Muscle of leg (tissue), 11 donors: ENCODE measurements around the gene ALLC. TPM values are rescaled to one million over a fixed set of nuclear protein-coding genes. Genes with fewer than 3 reads are reported as not detected.
"Not testable (repeated sequence)": the region's sequence is repeated elsewhere in the genome, so short reads cannot be mapped to it uniquely, and the experiment has no call there.

Experiments
- DNase-seq: peaks from one replicate; pipeline ENCODE4 v3.0.0; 2013
- H3K27ac ChIP-seq: one replicate; pipeline ENCODE4 v1.5.1; 2013; ENCODE audit warnings: mild to moderate bottlenecking, low read length, control low read depth
- H3K27me3 ChIP-seq: one replicate; pipeline ENCODE4 v1.6.1; 2013; ENCODE audit warnings: low read length; ENCODE audit not compliant: control insufficient read depth, insufficient read depth
- H3K36me3 ChIP-seq: one replicate; pipeline ENCODE4 v1.6.1; 2013; ENCODE audit warnings: low read length; ENCODE audit not compliant: control insufficient read depth, insufficient read depth
- H3K4me1 ChIP-seq: one replicate; pipeline ENCODE4 v1.6.1; 2013; ENCODE audit warnings: low read length; ENCODE audit not compliant: control insufficient read depth, insufficient read depth
- H3K4me3 ChIP-seq: one replicate; pipeline ENCODE4 v1.5.1; 2013; ENCODE audit warnings: low read length, control low read depth
- H3K9me3 ChIP-seq: replicated peaks from 2 replicates; pipeline ENCODE4 v1.6.1; 2013; ENCODE audit warnings: low read depth, low read length; ENCODE audit not compliant: control insufficient read depth
- WGBS: methylation state at CpG from one replicate; pipeline ENCODE4 v1.1.5; 2013; ENCODE audit warnings: missing lambda C conversion rate; ENCODE audit not compliant: insufficient coverage; 5-methylcytosine and 5-hydroxymethylcytosine counted together
- polyA plus RNA-seq, 8 donors: library from polyadenylated mRNA; unstranded; fragments of 120-200 nt; gene quantifications; one replicate each; pipeline versions ENCODE4 v1.2.1 to v1.2.3, GENCODE V29; 2013; ENCODE audit warnings: inconsistent platforms in 1 of 8, low replicate concordance in 1 of 8; ENCODE audit not compliant: insufficient read length in 8 of 8, insufficient read depth in 1 of 8
- total RNA-seq: library from RNA; stranded (reverse); fragments of 120-200 nt; gene quantifications from one replicate; pipeline ENCODE4 v1.2.4, GENCODE V29; 2013

Gene ALLC
- total and polyA plus RNA-seq, 9 donors = 0.09 TPM; not detected in 8

DNA sequence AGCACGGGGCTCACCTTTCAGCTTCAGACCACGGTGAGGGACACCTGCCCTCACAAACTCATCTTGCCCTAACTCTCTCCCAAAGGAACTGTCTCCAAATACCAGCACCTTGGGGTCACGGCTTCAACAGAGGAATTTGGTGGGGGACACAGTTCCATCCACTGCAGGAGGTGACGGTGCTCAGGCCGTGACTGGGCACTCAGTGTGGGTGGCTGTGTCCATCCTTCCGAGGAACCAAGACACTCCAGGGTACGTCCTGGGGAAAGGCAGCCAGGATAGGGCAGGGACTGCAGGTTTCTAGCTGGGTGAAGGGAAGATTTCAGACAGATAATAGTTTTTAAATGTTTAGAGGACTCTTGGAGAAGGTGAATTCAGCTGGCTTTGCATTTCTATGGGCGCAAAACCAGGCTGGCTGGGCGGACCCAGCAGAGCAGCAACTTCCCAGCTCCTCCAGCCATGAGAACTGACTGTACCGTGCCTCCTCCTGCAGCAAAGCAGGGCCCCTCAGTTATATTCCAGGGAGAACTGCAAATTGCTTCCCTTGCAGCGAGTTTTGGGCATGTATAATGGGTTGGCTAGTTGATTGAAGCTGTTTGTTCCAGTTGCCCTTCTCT is 23.9 kb upstream of the ALLC start:
- Histone ChIP-seq H3K4me3 (no peak overlapping the region), H3K36me3 (no peaks in the 10 kb centered on the region), H3K4me1 (peaks cover 6% of the 10 kb centered on the region), H3K27ac (no peak overlapping the region), H3K9me3 (no peaks in the 10 kb centered on the region), H3K27me3 (no peaks in the 10 kb centered on the region)
- 87% methylated on average over 3 of the region's 11 CpGs for WGBS
- no peak for DNase-seq

- Histone ChIP-seq H3K27me3 (no peaks in the 10 kb centered on the region), H3K27ac (no peak overlapping the region), H3K4me3 (no peak overlapping the region), H3K36me3 (no peaks in the 10 kb centered on the region), H3K4me1 (peaks cover 6% of the 10 kb centered on the region), H3K9me3 (no peaks in the 10 kb centered on the region)
- 64% methylated on average over 12 of the region's 12 CpGs for WGBS
- no peak for DNase-seq
Measured at GRCh38 chr2:3634596-3635121, 23.3 kb upstream of the ALLC start.

GRCh38 chr2:3635171-3635974 is 22.6 kb upstream of the ALLC start:
- WGBS = 63% methylated on average over 29 of the region's 29 CpGs
- Histone ChIP-seq H3K36me3 (no peaks in the 10 kb centered on the region), H3K9me3 (no peaks in the 10 kb centered on the region), H3K4me1 (peaks cover 6% of the 10 kb centered on the region), H3K4me3 (no peak overlapping the region), H3K27me3 (no peaks in the 10 kb centered on the region), H3K27ac (no peak overlapping the region)
- no peak for DNase-seq

GRCh38 chr2:3635975-3636327 is 22.0 kb upstream of the ALLC start:
- WGBS = 90% methylated on average over 12 of the region's 16 CpGs

DNA sequence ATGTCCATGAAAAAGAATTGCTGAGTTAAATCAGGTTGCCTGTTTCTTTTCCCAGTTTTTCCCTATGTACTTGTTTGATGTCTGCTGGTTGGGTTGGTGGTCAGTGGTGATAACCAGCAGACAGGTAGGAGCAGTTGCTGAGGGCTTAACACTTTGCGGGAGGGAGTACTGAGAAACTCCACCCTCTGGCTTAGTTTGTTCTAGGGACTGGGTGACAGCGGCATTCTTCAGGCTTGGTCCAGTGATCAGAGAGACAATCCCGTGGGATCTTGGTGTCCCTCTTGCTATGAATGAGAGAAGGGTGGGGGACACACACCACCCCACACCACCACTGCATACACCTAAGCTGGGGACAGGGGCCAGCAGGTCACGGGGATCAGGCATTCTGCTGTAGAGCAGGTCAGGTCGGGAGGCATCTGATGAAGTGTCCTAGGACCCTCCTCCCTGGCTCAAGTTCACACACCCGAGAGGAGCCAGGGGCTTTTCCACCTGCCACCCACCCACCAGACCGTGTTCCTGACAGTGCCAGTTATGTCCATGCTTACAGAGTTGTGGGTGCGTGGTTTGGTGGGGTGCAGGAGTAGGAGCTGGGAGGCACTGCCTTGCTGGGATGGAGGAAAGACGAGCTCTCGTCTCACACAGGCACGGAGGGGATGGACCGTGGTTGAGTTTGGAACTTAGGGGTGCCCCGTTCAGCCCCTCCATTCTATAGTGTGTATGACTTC is 21.3 kb upstream of the ALLC start:
- Histone ChIP-seq H3K27me3 (no peaks in the 10 kb centered on the region), H3K36me3 (no peaks in the 10 kb centered on the region), H3K4me3 (no peak overlapping the region), H3K27ac (no peak overlapping the region), H3K9me3 (no peaks in the 10 kb centered on the region), H3K4me1 (peaks cover 8% of the 10 kb centered on the region)
- WGBS = 89% methylated on average over 8 of the region's 13 CpGs
- DNase-seq = no peak

More at GRCh38 chr2:3635975-3636327, 22.0 kb upstream of the ALLC start:
- not testable (repeated sequence) for H3K4me3 ChIP-seq, H3K27me3 ChIP-seq, DNase-seq, H3K27ac ChIP-seq, H3K4me1 ChIP-seq, H3K9me3 ChIP-seq, H3K36me3 ChIP-seq

- no peak for DNase-seq
Measured at GRCh38 chr2:3637311-3637675, 20.7 kb upstream of the ALLC start.

GRCh38 chr2:3637692-3638455 is 20.1 kb upstream of the ALLC start:
- Histone ChIP-seq H3K36me3 (no peaks in the 10 kb centered on the region), H3K27me3 (no peaks in the 10 kb centered on the region), H3K27ac (no peak overlapping the region), H3K4me3 (no peak overlapping the region), H3K4me1 (peaks cover 13% of the 10 kb centered on the region), H3K9me3 (no peaks in the 10 kb centered on the region)
- no peak for DNase-seq
- WGBS = 90% methylated on average over 27 of the region's 30 CpGs

More at GRCh38 chr2:3637311-3637675, 20.7 kb upstream of the ALLC start:
- Histone ChIP-seq H3K27ac (no peak overlapping the region), H3K4me3 (no peak overlapping the region), H3K27me3 (no peaks in the 10 kb centered on the region), H3K9me3 (no peaks in the 10 kb centered on the region), H3K36me3 (no peaks in the 10 kb centered on the region), H3K4me1 (peaks cover 14% of the 10 kb centered on the region)
- WGBS = 78% methylated on average over 4 of the region's 11 CpGs

DNA sequence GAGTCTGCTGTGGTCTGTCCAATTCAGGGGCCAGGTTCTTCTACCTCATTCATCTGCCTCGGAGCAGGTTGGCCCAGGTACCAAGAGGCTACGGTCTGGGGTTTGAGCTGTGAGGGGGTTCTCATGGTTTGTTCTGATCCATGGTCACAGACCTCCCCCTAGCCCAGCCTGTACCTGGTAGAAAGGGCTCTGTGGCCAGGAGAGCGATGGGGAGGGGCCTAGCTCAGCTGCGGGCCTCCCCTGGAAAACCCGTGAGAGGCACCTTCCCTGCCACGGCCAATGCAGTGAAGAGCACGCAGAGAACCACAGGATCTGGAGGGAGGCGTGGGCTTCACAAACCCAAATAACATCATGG is 19.6 kb upstream of the ALLC start:
- Histone ChIP-seq H3K27me3 (no peaks in the 10 kb centered on the region), H3K9me3 (no peaks in the 10 kb centered on the region), H3K36me3 (no peaks in the 10 kb centered on the region), H3K4me1 (peaks cover 9% of the 10 kb centered on the region), H3K27ac (no peak overlapping the region), H3K4me3 (no peak overlapping the region)
- no peak for DNase-seq
- 89% methylated on average over 3 of the region's 8 CpGs for WGBS

DNA sequence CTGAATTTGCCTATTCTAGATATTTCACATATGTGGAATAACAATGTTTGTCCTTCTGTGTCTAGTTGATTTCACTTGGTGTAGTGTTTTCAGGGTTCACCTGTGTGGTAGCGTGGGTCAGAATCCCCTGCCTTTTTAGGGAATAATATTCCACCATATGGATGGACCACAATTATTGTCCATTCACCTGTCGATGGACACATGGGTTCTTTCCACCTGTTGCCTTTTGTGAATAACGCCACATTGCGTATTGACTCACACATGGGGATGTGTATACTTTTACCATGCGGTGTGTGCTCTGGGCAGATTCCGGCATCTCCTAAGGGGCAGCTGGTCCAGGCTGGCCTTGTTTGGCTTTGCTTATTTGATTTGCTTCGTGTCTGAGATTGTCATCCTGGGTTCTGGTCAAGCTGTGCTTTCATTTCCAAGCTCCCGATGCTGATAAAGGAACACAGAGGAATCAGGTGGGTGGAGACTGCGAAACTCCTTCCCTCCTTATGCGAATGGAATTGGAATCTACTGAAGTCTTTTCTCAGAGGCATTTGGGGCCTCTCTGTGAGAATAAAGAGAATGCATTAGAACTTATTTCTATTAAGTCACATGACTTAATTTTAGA is 18.9 kb upstream of the ALLC start:
- H3K27ac ChIP-seq = no peak overlapping the region
- peaks cover 8% of the 10 kb centered on the region for H3K4me1 ChIP-seq
- H3K36me3 ChIP-seq = no peaks in the 10 kb centered on the region
- WGBS = 95% methylated on average over 5 of the region's 10 CpGs
- no peaks in the 10 kb centered on the region for H3K9me3 ChIP-seq
- no peaks in the 10 kb centered on the region for H3K27me3 ChIP-seq
- no peak overlapping the region for H3K4me3 ChIP-seq
- DNase-seq = no peak
